Calu3 (cell line): ENCODE data around the gene TBC1D9. TPM values are rescaled to one million over a fixed set of nuclear protein-coding genes. Genes with fewer than 3 reads are reported as not detected.

Source experiments
- BruUV-seq: library from RNA; stranded (reverse); fragments of 400-500 nt; replicated peaks from 2 replicates; lab custom pipeline; 2021; lab: Mats Ljungman, UMichigan
- CTCF ChIA-PET: fragments of 300-600 bp; sonication (Branson Sonifier 250); formaldehyde crosslinking; loops from one replicate; lab custom pipeline; 2022; ENCODE audit warnings: antibody characterized with exemption; lab: Charles Lee
- DNase-seq: peaks from one replicate; pipeline ENCODE4 v3.0.0; 2022
- H3K27ac Mint-ChIP-seq: one replicate; pipeline ENCODE4 v1.8.0; 2022; ENCODE audit warnings: mixed read lengths; ENCODE audit not compliant: unreplicated experiment
- H3K27me3 Mint-ChIP-seq: one replicate; pipeline ENCODE4 v1.8.0; 2022; ENCODE audit warnings: mixed read lengths; ENCODE audit not compliant: unreplicated experiment
- H3K36me3 Mint-ChIP-seq: one replicate; pipeline ENCODE4 v1.8.0; 2022; ENCODE audit warnings: mild to moderate bottlenecking, moderate library complexity, mixed read lengths; ENCODE audit not compliant: insufficient read depth, unreplicated experiment
- H3K4me1 Mint-ChIP-seq: one replicate; pipeline ENCODE4 v1.8.0; 2022; ENCODE audit warnings: mild to moderate bottlenecking, low read depth, mixed read lengths; ENCODE audit not compliant: unreplicated experiment
- H3K4me3 Mint-ChIP-seq: one replicate; pipeline ENCODE4 v1.8.0; 2022; ENCODE audit warnings: mild to moderate bottlenecking, low read depth, moderate library complexity, mixed read lengths; ENCODE audit not compliant: unreplicated experiment
- H3K9me3 Mint-ChIP-seq: one replicate; pipeline ENCODE4 v1.8.0; 2022; ENCODE audit warnings: low read depth, mixed read lengths; ENCODE audit not compliant: unreplicated experiment
- CTCF ChIP-seq: fragments of 200-600 bp; IDR thresholded peaks from one replicate; pipeline ENCODE4 v1.8.0; 2022; ENCODE audit warnings: antibody characterized with exemption; ENCODE audit not compliant: unreplicated experiment
- intact Hi-C: fragments of 100-400 bp; cut with micrococcal nuclease; formaldehyde crosslinking; loops from one replicate; pipeline ENCODE4 v1.10.0; 2022; ENCODE audit not compliant: unreplicated experiment
- total RNA-seq: library from RNA; stranded (reverse); gene quantifications from 2 replicates; pipeline ENCODE4 v1.2.3, GENCODE V29; 2022

The TBC1D9 gene
- total RNA-seq, 1 experiment from 2014 or later = 9.4 TPM

GRCh38 chr4:140633951-140634350, 122.2 kb downstream of the TBC1D9 start:
- no peak overlapping the region for H3K27ac Mint-ChIP-seq
- no peak for DNase-seq
- no peak for TF ChIP-seq CTCF
- intact Hi-C loops = no loop called here
- CTCF ChIA-PET = no interaction called here
- BruUV-seq = no TSS peak
- H3K27me3 Mint-ChIP-seq = no peaks in the 10 kb centered on the region
- no peak overlapping the region for H3K4me3 Mint-ChIP-seq
- H3K36me3 Mint-ChIP-seq = no peaks in the 10 kb centered on the region
- H3K4me1 Mint-ChIP-seq = peaks cover 9% of the 10 kb centered on the region
- H3K9me3 Mint-ChIP-seq = no peaks in the 10 kb centered on the region

- Mint-ChIP-seq H3K27ac (no peak overlapping the region), H3K36me3 (no peaks in the 10 kb centered on the region), H3K4me1 (peaks cover 9% of the 10 kb centered on the region), H3K9me3 (no peaks in the 10 kb centered on the region), H3K27me3 (no peaks in the 10 kb centered on the region), H3K4me3 (no peak overlapping the region)
- CTCF ChIA-PET = no interaction called here
- no peak for TF ChIP-seq CTCF
- DNase-seq = no peak
- no TSS peak for BruUV-seq
- intact Hi-C loops = no loop called here
Observed at GRCh38 chr4:140633124-140633523, 123.1 kb downstream of the TBC1D9 start.

- no peak for TF ChIP-seq CTCF
- Mint-ChIP-seq H3K4me3 (no peak overlapping the region), H3K27me3 (no peaks in the 10 kb centered on the region), H3K4me1 (peaks cover 2% of the 10 kb centered on the region), H3K9me3 (no peaks in the 10 kb centered on the region), H3K36me3 (no peaks in the 10 kb centered on the region), H3K27ac (no peak overlapping the region)
- intact Hi-C loops = no loop called here
- BruUV-seq = no TSS peak
- no peak for DNase-seq
- CTCF ChIA-PET = no interaction called here
Observed at GRCh38 chr4:140630246-140630645, 125.9 kb downstream of the TBC1D9 start.

GRCh38 chr4:140628016-140628415, 128.2 kb downstream of the TBC1D9 start:
- no peaks in the 10 kb centered on the region for H3K36me3 Mint-ChIP-seq
- H3K9me3 Mint-ChIP-seq = no peaks in the 10 kb centered on the region
- BruUV-seq = no TSS peak
- CTCF ChIA-PET = interaction anchor here (0.6 kb wide), 1 partner anchor 169 kb away, joined by 3 read pairs; no protein-coding TSS in a partner anchor
- no peaks in the 10 kb centered on the region for H3K4me1 Mint-ChIP-seq
- TF ChIP-seq CTCF = no peak
- no peak overlapping the region for H3K4me3 Mint-ChIP-seq
- DNase-seq = no peak
- intact Hi-C loops = no loop called here
- no peaks in the 10 kb centered on the region for H3K27me3 Mint-ChIP-seq
- H3K27ac Mint-ChIP-seq = no peak overlapping the region
